Psoas muscle (tissue), 8 donors: ENCODE data around the gene BRI3BP. TPM values are rescaled to one million over a fixed set of nuclear protein-coding genes. Genes with fewer than 3 reads are reported as not detected.

Experiments
- ATAC-seq, 4 donors: fragments of 200-7000 bp; cut with Tn5 transposase; one replicate each; pipeline ENCODE4 v1.9.1; 2020; ENCODE audit warnings: moderate library complexity in 3 of 4, mild to moderate bottlenecking in 2 of 4
- DNase-seq, 2 donors: peaks; one replicate each; pipeline ENCODE4 v3.0.0-alpha.2; 2020
- H3K27ac ChIP-seq: fragments of 200-600 bp; one replicate; pipeline ENCODE4 v1.8.0; 2022
- H3K27me3 ChIP-seq, 3 donors: fragments of 200-600 bp in 1 of 3; one replicate each; pipeline versions ENCODE4 v1.6.1 to v1.8.0; 2013 to 2022; ENCODE audit warnings: low read length in 2 of 3, mild to moderate bottlenecking in 2 of 3, moderate library complexity in 1 of 3; ENCODE audit not compliant: insufficient read depth in 3 of 3
- H3K36me3 ChIP-seq, 2 donors: fragments of 200-600 bp in 1 of 2; one replicate each; pipeline versions ENCODE4 v1.6.1 to v1.8.0; 2013 to 2022; ENCODE audit warnings: low read depth in 1 of 2, mild to moderate bottlenecking in 1 of 2, moderate library complexity in 1 of 2; ENCODE audit not compliant: insufficient read depth in 1 of 2
- H3K4me1 ChIP-seq: fragments of 200-600 bp; one replicate; pipeline ENCODE4 v1.8.0; 2022
- H3K4me3 ChIP-seq: fragments of 200-600 bp; one replicate; pipeline ENCODE4 v1.8.0; 2022; ENCODE audit warnings: mild to moderate bottlenecking
- H3K9me3 ChIP-seq: fragments of 200-600 bp; one replicate; pipeline ENCODE4 v1.8.0; 2022
- WGBS, 3 donors: extraction: QIAGEN DNeasy Blood & Tissue Kit; methylation state at CpG; one replicate each; pipeline versions ENCODE4 v1.1.6 to v1.1.7; 2013; 5-methylcytosine and 5-hydroxymethylcytosine counted together
- intact Hi-C, 2 donors: fragments of 100-400 bp; cut with DNase I; formaldehyde crosslinking; loops; one replicate each; pipeline versions ENCODE4 v1.11.0 to v1.14.2; 2022
- polyA plus RNA-seq, 3 donors: library from polyadenylated mRNA; stranded (reverse); fragments of 200-250 nt; gene quantifications; one replicate each; pipeline ENCODE4 v1.2.3, GENCODE V29; 2013
- total RNA-seq, 4 donors: library from RNA; stranded (reverse); fragmentation: NEBNext Ultra II Directional in 2 of 4; extraction: Animal tissue kit (Norgen Biotek cat#: 25700) in 2 of 4; gene quantifications; one replicate each; pipeline versions ENCODE4 v1.2.1 to v1.2.4, GENCODE V29; 2021 to 2023
- TF ChIP-seq, protein P1 (sequence below): fragments of 200-600 bp; IDR thresholded peaks from one replicate; pipeline ENCODE4 v1.8.0; 2022; ENCODE audit warnings: antibody characterized with exemption
- donor health status: healthy with polysubstance abuse.
- donor health status: DM: no; HTN: no; CAD: no; lungs with moderate emphysema.
- donor health status: Bipolar disorder and iron deficiency.
- donor health status: healthy.
- donor health status: DM: yes; HTN: yes; CAD: no.
- donor health status: DM: no; HTN: no; CAD: no.
- donor health status: DM: no; HTN: no; CAD: no.
- donor health status: DM: yes; HTN: yes; CAD: no.

BRI3BP gene
- total and polyA plus RNA-seq, 7 donors: 0.72 to 2.8 (median 1.6) TPM

- intact Hi-C loops: no loop called here
- H3K27ac ChIP-seq: no peak overlapping the region
- no peak overlapping the region for H3K4me3 ChIP-seq
- no peak for ATAC-seq
- H3K4me1 ChIP-seq: no peaks in the 10 kb centered on the region
- DNase-seq: no peak
- WGBS, 3 donors: 82 to 84% (median 83%) methylated on average over 24 of the region's 24 CpGs
- H3K9me3 ChIP-seq: no peaks in the 10 kb centered on the region
- TF ChIP-seq, protein P1, sequence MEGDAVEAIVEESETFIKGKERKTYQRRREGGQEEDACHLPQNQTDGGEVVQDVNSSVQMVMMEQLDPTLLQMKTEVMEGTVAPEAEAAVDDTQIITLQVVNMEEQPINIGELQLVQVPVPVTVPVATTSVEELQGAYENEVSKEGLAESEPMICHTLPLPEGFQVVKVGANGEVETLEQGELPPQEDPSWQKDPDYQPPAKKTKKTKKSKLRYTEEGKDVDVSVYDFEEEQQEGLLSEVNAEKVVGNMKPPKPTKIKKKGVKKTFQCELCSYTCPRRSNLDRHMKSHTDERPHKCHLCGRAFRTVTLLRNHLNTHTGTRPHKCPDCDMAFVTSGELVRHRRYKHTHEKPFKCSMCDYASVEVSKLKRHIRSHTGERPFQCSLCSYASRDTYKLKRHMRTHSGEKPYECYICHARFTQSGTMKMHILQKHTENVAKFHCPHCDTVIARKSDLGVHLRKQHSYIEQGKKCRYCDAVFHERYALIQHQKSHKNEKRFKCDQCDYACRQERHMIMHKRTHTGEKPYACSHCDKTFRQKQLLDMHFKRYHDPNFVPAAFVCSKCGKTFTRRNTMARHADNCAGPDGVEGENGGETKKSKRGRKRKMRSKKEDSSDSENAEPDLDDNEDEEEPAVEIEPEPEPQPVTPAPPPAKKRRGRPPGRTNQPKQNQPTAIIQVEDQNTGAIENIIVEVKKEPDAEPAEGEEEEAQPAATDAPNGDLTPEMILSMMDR: no peak
- H3K27me3 ChIP-seq: no peaks in the 10 kb centered on the region
- peaks cover 0 to 8% of the 10 kb centered on the region in 2 donors for H3K36me3 ChIP-seq
These were observed 22.4 kb downstream of the BRI3BP start for GRCh38 chr12:125015680-125016310.

- WGBS, 3 donors: 95 to 97% (median 96%) methylated on average over 9 of the region's 9 CpGs
- H3K27me3 ChIP-seq: no peaks in the 10 kb centered on the region
These were observed 24.4 kb downstream of the BRI3BP start for GRCh38 chr12:125017801-125018200.

DNA sequence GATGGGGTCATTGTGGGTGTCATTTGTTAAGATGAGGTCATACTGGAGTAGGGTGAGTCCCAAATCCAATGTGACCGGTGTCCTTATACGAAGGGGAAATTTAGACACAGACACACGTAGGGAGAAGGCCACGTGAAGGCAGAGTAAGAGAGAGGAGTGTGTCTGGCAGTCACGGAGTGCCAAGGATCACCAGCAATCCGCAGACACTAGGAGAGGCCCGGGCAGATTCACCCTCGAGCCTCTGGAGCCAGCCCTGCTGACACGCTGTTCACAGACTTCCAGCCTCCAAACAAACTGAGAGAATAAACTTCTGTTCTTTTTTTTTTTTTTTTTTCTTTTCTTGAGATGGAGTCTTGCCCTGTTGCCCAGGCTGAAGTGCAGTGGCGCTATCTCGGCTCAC, 24.9 kb downstream of the BRI3BP start:
- ATAC-seq (no peak), DNase-seq (no peak)
- H3K27ac ChIP-seq: no peak overlapping the region
- no peaks in the 10 kb centered on the region for H3K4me1 ChIP-seq
- TF ChIP-seq, protein P1: no peak
- no peaks in the 10 kb centered on the region for H3K27me3 ChIP-seq
- H3K9me3 ChIP-seq: no peaks in the 10 kb centered on the region
- WGBS, 3 donors: 93 to 96% (median 95%) methylated on average over 11 of the region's 11 CpGs
- intact Hi-C loops: no loop called here
- no peak overlapping the region for H3K4me3 ChIP-seq
- H3K36me3 ChIP-seq: no peaks in the 10 kb centered on the region

More at GRCh38 chr12:125017801-125018200, 24.4 kb downstream of the BRI3BP start:
- Histone ChIP-seq H3K9me3 (no peaks in the 10 kb centered on the region), H3K4me3 (no peak overlapping the region), H3K4me1 (no peaks in the 10 kb centered on the region), H3K27ac (no peak overlapping the region), H3K36me3 (peaks cover 0 to 4% of the 10 kb centered on the region in 2 donors)
- TF ChIP-seq, protein P1: no peak
- DNase-seq: no peak
- intact Hi-C loops: no loop called here
- no peak for ATAC-seq

DNA sequence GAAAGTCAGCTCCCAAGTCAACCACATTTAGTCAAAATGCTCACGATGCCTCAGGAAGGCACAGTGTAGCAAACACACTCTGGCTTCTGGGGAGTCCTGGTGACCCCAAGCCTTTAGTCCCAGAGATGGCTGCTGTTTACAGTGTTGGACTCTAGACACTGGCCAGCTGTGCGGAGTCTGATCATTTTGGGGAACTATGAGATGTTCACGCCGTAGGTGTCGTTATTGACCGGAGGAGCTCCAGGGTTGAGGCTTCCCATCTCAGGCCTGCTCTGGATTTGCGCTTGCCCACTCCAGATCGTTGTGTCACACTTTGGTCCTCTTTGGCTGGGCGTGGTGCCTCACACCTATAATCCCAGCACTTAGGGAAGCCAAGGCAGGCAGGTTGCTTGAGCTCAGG, 27.7 kb downstream of the BRI3BP start:
- H3K9me3 ChIP-seq: no peaks in the 10 kb centered on the region
- no peak for DNase-seq
- no peak overlapping the region for H3K27ac ChIP-seq
- H3K36me3 ChIP-seq: peaks cover 0 to 3% of the 10 kb centered on the region in 2 donors
- 95 to 96% (median 96%) methylated on average over 9 of the region's 9 CpGs for WGBS, 3 donors
- no peak for ATAC-seq
- H3K4me3 ChIP-seq: no peak overlapping the region
- intact Hi-C loops: loop anchor here in 1 of 2 donors (2.0 kb wide), 1 partner anchor 68 kb away; no protein-coding TSS in a partner anchor
- TF ChIP-seq, protein P1: no peak
- no peaks in the 10 kb centered on the region for H3K4me1 ChIP-seq
- no peaks in the 10 kb centered on the region for H3K27me3 ChIP-seq

DNA sequence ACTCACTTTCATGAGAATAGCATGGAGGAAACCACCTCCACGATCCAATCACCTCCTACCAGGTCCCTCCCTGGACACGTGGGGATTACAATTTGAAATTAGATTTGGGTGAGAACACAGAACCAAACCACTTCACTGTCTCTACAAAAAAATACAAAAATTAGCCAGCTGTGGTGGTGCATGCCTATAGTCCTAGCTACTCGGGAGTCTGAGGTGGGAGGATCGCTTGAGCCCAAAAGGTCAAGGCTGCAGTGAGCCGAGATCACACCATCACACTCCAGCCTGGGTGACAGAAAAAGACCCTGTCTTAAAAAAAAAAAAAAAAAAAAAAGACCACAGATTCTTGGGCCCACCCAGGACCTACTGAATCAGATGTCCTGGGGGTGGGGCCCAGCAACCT, 28.3 kb downstream of the BRI3BP start:
- TF ChIP-seq, protein P1: no peak
- ATAC-seq: no peak
- DNase-seq: no peak

More for the DNA sequence above, 28.3 kb downstream of the BRI3BP start:
- 72 to 87% (median 85%) methylated on average over 5 of the region's 5 CpGs for WGBS, 3 donors
- H3K9me3 ChIP-seq: no peaks in the 10 kb centered on the region
- intact Hi-C loops: loop anchor here in 1 of 2 donors (2.0 kb wide), 1 partner anchor 69 kb away; no protein-coding TSS in a partner anchor
- peaks cover 0 to 3% of the 10 kb centered on the region in 2 donors for H3K36me3 ChIP-seq
- H3K27ac ChIP-seq: no peak overlapping the region
- H3K27me3 ChIP-seq: no peaks in the 10 kb centered on the region
- H3K4me3 ChIP-seq: no peak overlapping the region
- H3K4me1 ChIP-seq: no peaks in the 10 kb centered on the region
